GM12865 (cell line): Measurements from ENCODE around the gene BAG1.

Experiments used
- DNase-seq: peaks from one replicate; pipeline ENCODE4 v3.0.0; 2010; ENCODE audit warnings: low read depth
- H3K4me3 ChIP-seq: 2 replicates; pipeline ENCODE4 v1.5.1; 2011; ENCODE audit warnings: mild to moderate bottlenecking, low read depth, low read length, control low read depth
- CTCF ChIP-seq: IDR thresholded peaks from 2 replicates; pipeline ENCODE4 v1.5.1; 2011; ENCODE audit warnings: low read length, control low read depth, low read depth, inconsistent platforms; ENCODE audit not compliant: insufficient read depth; ENCODE audit errors: missing control alignments

Gene BAG1

GRCh38 chr9:33255471-33255870 is 9.0 kb downstream of the BAG1 start:
- no peak overlapping the region for H3K4me3 ChIP-seq
- no peak for TF ChIP-seq CTCF
- DNase-seq: no peak

- no peak for TF ChIP-seq CTCF
- no peak for DNase-seq
- no peak overlapping the region for H3K4me3 ChIP-seq
These were observed 9.5 kb downstream of the BAG1 start for GRCh38 chr9:33255014-33255413.

- no peak for TF ChIP-seq CTCF
- DNase-seq: no peak
- no peak overlapping the region for H3K4me3 ChIP-seq
These were observed 10.3 kb downstream of the BAG1 start for GRCh38 chr9:33254211-33254610.

DNA sequence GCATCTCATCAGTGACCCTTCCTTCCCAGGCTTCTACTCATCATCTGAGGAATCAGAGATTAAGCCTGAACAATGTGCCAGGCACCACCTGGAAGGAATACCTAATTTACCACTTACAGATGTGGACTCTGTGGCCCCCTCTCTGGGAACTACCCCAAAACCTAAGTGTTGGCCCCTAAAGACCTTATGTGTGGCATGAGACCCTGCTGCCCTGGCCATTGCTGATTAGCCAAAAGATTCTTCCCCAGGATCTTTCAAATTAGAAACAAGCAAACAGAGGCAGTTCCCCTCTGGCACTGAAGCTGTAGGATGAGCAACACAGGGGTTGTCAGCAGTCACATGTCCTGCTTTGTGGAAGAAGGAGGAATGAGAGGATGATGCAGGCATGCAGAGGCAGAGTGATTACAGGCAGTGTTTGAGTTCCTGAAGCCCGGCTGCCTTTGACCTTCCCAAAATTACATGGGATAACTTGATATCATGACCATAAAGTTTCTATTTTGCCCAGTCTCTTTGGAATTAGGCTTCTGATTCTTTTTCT is 14.0 kb downstream of the BAG1 start:
- no peak for TF ChIP-seq CTCF
- no peak for DNase-seq
- H3K4me3 ChIP-seq: no peak overlapping the region

DNA sequence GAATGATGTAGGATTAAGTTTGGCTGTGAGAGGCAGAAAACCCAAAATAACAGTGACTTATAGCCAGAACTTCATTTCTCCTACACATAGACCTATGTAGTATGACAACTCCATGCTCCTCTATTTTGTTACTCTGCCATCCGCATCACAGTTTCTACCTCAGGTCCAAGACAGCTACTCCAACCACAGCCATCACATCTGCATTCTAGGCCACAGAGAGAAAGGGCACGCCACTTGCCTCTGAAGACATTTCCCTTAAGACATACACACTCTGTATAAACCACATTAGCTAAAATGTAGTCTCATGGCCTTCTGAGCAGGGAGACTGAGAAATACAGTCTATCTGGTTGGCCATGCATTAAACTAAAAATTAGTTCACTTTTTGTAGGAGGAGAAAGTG is 14.5 kb downstream of the BAG1 start:
- no peak for DNase-seq
- no peak for TF ChIP-seq CTCF

GRCh38 chr9:33249087-33249658 is 15.3 kb downstream of the BAG1 start:
- DNase-seq: peak; percentile 58
- no peak overlapping the region for H3K4me3 ChIP-seq
- TF ChIP-seq CTCF: no peak

More for the DNA sequence above, 14.5 kb downstream of the BAG1 start:
- H3K4me3 ChIP-seq: no peak overlapping the region

GRCh38 chr9:33248606-33249005 is 15.9 kb downstream of the BAG1 start:
- no peak for DNase-seq
- TF ChIP-seq CTCF: no peak
- H3K4me3 ChIP-seq: no peak overlapping the region
